SK-N-SH (cell line): ENCODE measurements around the gene XG. TPM values are rescaled to one million over a fixed set of nuclear protein-coding genes. Genes with fewer than 3 reads are reported as not detected.

ENCODE experiments used
- CTCF ChIA-PET: fragments of 300-600, 350-600 bp; formaldehyde crosslinking; extraction: SDS; loops from one replicate; lab custom pipeline; 2021; lab: Yijun Ruan, JAX
- POLR2A ChIA-PET: fragments of 350-600 bp; sonication (Branson Sonifier 250); formaldehyde crosslinking; extraction: SDS; loops from one replicate; lab custom pipeline; 2020; ENCODE audit warnings: antibody characterized with exemption, inconsistent platforms; lab: Yijun Ruan, JAX
- DNase-seq: peaks from one replicate; pipeline ENCODE4 v3.0.0; 2012
- H2AFZ ChIP-seq: fragments of 200-600 bp; sonication (generic); 2 replicates; pipeline ENCODE4 v1.8.1; 2016; ENCODE audit warnings: antibody characterized with exemption, mild to moderate bottlenecking, low read depth
- H3F3A ChIP-seq: fragments of 200-600 bp; sonication (generic); replicated peaks from 2 replicates; pipeline ENCODE3; 2016; ENCODE audit warnings: antibody characterized with exemption, mild to moderate bottlenecking; ENCODE audit not compliant: insufficient read depth
- H3K27ac ChIP-seq, 2 experiments: fragments of 200-500 bp in 1 of 2; fragments of 200-600 bp in 1 of 2; sonication (Bioruptor generic) in 1 of 2; sonication (generic), shearing (Covaris generic) in 1 of 2; 2 replicates each; pipeline versions ENCODE4 v1.5.1 to v1.6.1; 2014 to 2016; ENCODE audit warnings: low read depth in 2 of 2, inconsistent platforms in 1 of 2, low read length in 1 of 2, mild to moderate bottlenecking in 1 of 2, mixed read lengths in 1 of 2
- H3K27me3 ChIP-seq: fragments of 200-600 bp; sonication (generic), shearing (Covaris generic); 2 replicates; pipeline ENCODE4 v1.6.1; 2016; ENCODE audit warnings: mixed run types; ENCODE audit not compliant: insufficient read depth
- H3K36me3 ChIP-seq, 2 experiments: fragments of 200-500 bp in 1 of 2; fragments of 200-600 bp in 1 of 2; sonication (Bioruptor generic) in 1 of 2; sonication (generic) in 1 of 2; replicated peaks in 1 of 2; 2 replicates each; pipeline versions ENCODE3 to v1.5.1; 2014 to 2016; ENCODE audit warnings: low read length in 1 of 2, mild to moderate bottlenecking in 1 of 2; ENCODE audit not compliant: insufficient read depth in 2 of 2, control insufficient read depth in 1 of 2
- H3K4me1 ChIP-seq, 2 experiments: fragments of 200-500 bp in 1 of 2; fragments of 200-600 bp in 1 of 2; sonication (Bioruptor generic) in 1 of 2; sonication (generic), shearing (Covaris generic) in 1 of 2; 2 replicates each; pipeline versions ENCODE4 v1.5.1 to v1.6.1; 2014 to 2016; ENCODE audit warnings: low read depth in 1 of 2, low read length in 1 of 2, mixed run types in 1 of 2; ENCODE audit not compliant: insufficient read depth in 2 of 2, control insufficient read depth in 1 of 2
- H3K4me2 ChIP-seq: fragments of 200-600 bp; sonication (generic), shearing (Covaris generic); 2 replicates; pipeline ENCODE4 v1.6.1; 2017; ENCODE audit warnings: mixed run types
- H3K4me3 ChIP-seq, 2 experiments: fragments of 200-500 bp in 1 of 2; fragments of 200-600 bp in 1 of 2; sonication (Bioruptor generic) in 1 of 2; sonication (generic), shearing (Covaris generic) in 1 of 2; 2 replicates each; pipeline versions ENCODE4 v1.5.1 to v1.8.1; 2014 to 2016; ENCODE audit warnings: low read depth in 2 of 2, inconsistent platforms in 1 of 2, low read length in 1 of 2, mild to moderate bottlenecking in 1 of 2, mixed read lengths in 1 of 2, moderate library complexity in 1 of 2
- H3K79me2 ChIP-seq: fragments of 200-600 bp; sonication (generic); 2 replicates; pipeline ENCODE4 v1.8.1; 2017; ENCODE audit warnings: mild to moderate bottlenecking; ENCODE audit not compliant: insufficient read depth
- H3K9ac ChIP-seq: fragments of 200-600 bp; sonication (generic); 2 replicates; pipeline ENCODE4 v1.6.1; 2017; ENCODE audit warnings: mixed run types
- H3K9me2 ChIP-seq: fragments of 200-600 bp; sonication (generic); 2 replicates; pipeline ENCODE4 v1.6.1; 2017; ENCODE audit warnings: mixed run types
- H3K9me3 ChIP-seq: fragments of 200-600 bp; sonication (generic); 2 replicates; pipeline ENCODE4 v1.6.1; 2017; ENCODE audit warnings: mixed run types, mild to moderate bottlenecking, moderate library complexity
- H4K20me1 ChIP-seq: fragments of 200-600 bp; sonication (generic); 2 replicates; pipeline ENCODE4 v1.6.1; 2017; ENCODE audit warnings: mild to moderate bottlenecking, mixed run types; ENCODE audit not compliant: insufficient read depth
- ELF1 ChIP-seq: IDR thresholded peaks from 2 replicates; pipeline ENCODE4 v1.4.0; 2012
- FOXJ3 ChIP-seq: sonication (generic); formaldehyde crosslinking; IDR thresholded peaks from 2 replicates; pipeline ENCODE4 v1.5.1; 2020; ENCODE audit warnings: mild to moderate bottlenecking, missing genetic modification reagents
- GATA2 ChIP-seq: sonication (generic); formaldehyde crosslinking; IDR thresholded peaks from 2 replicates; pipeline ENCODE4 v1.5.0; 2020; ENCODE audit warnings: mild to moderate bottlenecking, missing genetic modification reagents
- IRF3 ChIP-seq: fragments of 150-350 bp; IDR thresholded peaks from 2 replicates; pipeline ENCODE4 v1.6.1; 2016; ENCODE audit warnings: mild to moderate bottlenecking, low read depth, low read length
- JUND ChIP-seq: IDR thresholded peaks from 2 replicates; pipeline ENCODE4 v1.4.0; 2012
- MAX ChIP-seq: IDR thresholded peaks from 2 replicates; pipeline ENCODE4 v1.4.0; 2012; ENCODE audit warnings: low read depth
- MEF2A ChIP-seq: IDR thresholded peaks from 2 replicates; pipeline ENCODE4 v1.4.0; 2012; ENCODE audit warnings: low read depth, borderline replicate concordance
- NFIC ChIP-seq: IDR thresholded peaks from 2 replicates; pipeline ENCODE4 v1.4.0; 2012; ENCODE audit warnings: borderline replicate concordance
- RAD21 ChIP-seq: IDR thresholded peaks from 2 replicates; pipeline ENCODE4 v1.6.1; 2012; ENCODE audit warnings: mild to moderate bottlenecking, low read length
- RFX5 ChIP-seq: IDR thresholded peaks from 2 replicates; pipeline ENCODE4 v1.6.1; 2012; ENCODE audit warnings: mild to moderate bottlenecking, improper control_type of control experiment, low read length
- RXRA ChIP-seq: IDR thresholded peaks from 2 replicates; pipeline ENCODE4 v1.4.0; 2012; ENCODE audit warnings: low read depth, mild to moderate bottlenecking, borderline replicate concordance
- SIN3A ChIP-seq: IDR thresholded peaks from 2 replicates; pipeline ENCODE4 v1.6.1; 2012; ENCODE audit warnings: low read depth, mild to moderate bottlenecking, low read length, moderate library complexity, borderline replicate concordance
- TCF12 ChIP-seq: IDR thresholded peaks from 2 replicates; pipeline ENCODE4 v1.4.0; 2012
- TEAD4 ChIP-seq: IDR thresholded peaks from 2 replicates; pipeline ENCODE4 v1.4.0; 2012; ENCODE audit warnings: mild to moderate bottlenecking, borderline replicate concordance; ENCODE audit not compliant: insufficient read depth
- YY1 ChIP-seq: IDR thresholded peaks from 2 replicates; pipeline ENCODE4 v1.4.0; 2012; ENCODE audit warnings: low read depth, mild to moderate bottlenecking
- WGBS: methylation state at CpG from one replicate; pipeline ENCODE4 v1.1.6; 2017; ENCODE audit warnings: low lambda C conversion rate; 5-methylcytosine and 5-hydroxymethylcytosine counted together
- polyA plus RNA-seq, 3 experiments: library from polyadenylated mRNA; depleted of rRNA; stranded (reverse); fragments of >200 nt; gene quantifications; 2 replicates each; pipeline ENCODE4 v1.2.3, GENCODE V29; 2012
- TF ChIP-seq, protein P1 (sequence below): IDR thresholded peaks from 2 replicates; pipeline ENCODE4 v1.4.0; 2012; ENCODE audit warnings: low read depth, borderline replicate concordance

The XG gene
- polyA plus RNA-seq, 1 of the 3 experiments (the other 2 are of a cell fraction): 0.76 TPM

DNA sequence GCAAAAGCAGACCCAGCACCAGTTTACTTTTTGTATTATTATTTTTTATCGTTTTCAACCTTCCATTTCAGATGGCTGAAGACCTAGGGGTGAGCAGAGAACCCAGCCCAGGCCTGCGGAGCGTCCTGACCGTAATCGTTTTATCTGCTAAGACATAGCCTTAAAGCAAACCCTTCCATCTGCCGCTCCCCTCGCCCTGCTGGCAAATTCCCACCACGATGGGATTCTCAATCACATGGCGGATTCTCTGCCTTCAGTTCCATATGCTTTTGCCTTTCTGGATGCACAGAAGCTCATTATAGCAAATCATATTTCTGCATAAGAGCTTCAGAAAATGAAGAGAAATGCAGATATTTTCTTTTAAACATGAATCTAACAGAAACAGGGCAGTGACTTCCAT lies 18.6 kb upstream of the XG start:
- ChIA-PET POLR2A (no interaction called here), CTCF (no interaction called here)
- DNase-seq: no peak
- no peaks in the 10 kb centered on the region for H3K4me1 ChIP-seq
- no peak overlapping the region for H3K9ac ChIP-seq
- no peaks in the 10 kb centered on the region for H3K9me3 ChIP-seq
- H3K36me3 ChIP-seq: peaks cover 0 to 7% of the 10 kb centered on the region in 2 experiments
- H3K27me3 ChIP-seq: no peaks in the 10 kb centered on the region; the same call in 1 of the 2 replicates
- no peaks in the 10 kb centered on the region for H3K79me2 ChIP-seq
- no peaks in the 10 kb centered on the region for H3K9me2 ChIP-seq
- no peak overlapping the region for H3K4me3 ChIP-seq
- no peaks in the 10 kb centered on the region for H3F3A ChIP-seq
- TF ChIP-seq SIN3A: no peak
- H3K27ac ChIP-seq: no peak overlapping the region
- H3K4me2 ChIP-seq: no peak overlapping the region
- H4K20me1 ChIP-seq: no peaks in the 10 kb centered on the region
- WGBS: 45% methylated on average over 9 of the region's 9 CpGs
- no peak overlapping the region for H2AFZ ChIP-seq

DNA sequence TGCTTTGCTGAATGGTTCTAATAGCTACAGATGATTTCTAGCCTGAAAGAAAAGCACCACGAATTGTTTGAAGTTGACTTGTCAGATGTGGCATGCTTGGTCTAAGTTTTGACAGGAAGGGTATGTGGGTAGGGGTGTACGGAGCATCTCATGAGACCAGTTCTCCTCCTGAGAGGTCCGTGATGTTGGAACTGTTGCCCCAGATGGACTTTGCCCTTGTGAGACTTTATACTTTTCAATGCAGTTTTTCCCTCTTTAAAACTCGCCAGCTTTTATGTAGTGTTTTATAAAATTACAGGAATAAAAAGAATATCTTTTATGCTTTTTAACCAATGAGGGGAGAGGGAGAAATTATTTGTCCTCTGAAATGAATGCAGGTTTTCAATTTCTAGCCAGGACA lies 16.6 kb upstream of the XG start:
- no peak overlapping the region for H3K27ac ChIP-seq
- H3K36me3 ChIP-seq: peaks cover 0 to 6% of the 10 kb centered on the region in 2 experiments
- CTCF ChIA-PET: no interaction called here
- no peaks in the 10 kb centered on the region for H3F3A ChIP-seq
- no peaks in the 10 kb centered on the region for H3K4me1 ChIP-seq
- H3K4me2 ChIP-seq: no peak overlapping the region
- POLR2A ChIA-PET: no interaction called here
- no peak overlapping the region for H3K9ac ChIP-seq
- H3K79me2 ChIP-seq: no peaks in the 10 kb centered on the region
- H3K9me2 ChIP-seq: no peaks in the 10 kb centered on the region
- WGBS: 49% methylated on average over 4 of the region's 4 CpGs
- DNase-seq: no peak
- no peaks in the 10 kb centered on the region; the same call in 1 of the 2 replicates for H3K27me3 ChIP-seq
- no peak overlapping the region for H2AFZ ChIP-seq
- H3K9me3 ChIP-seq: no peaks in the 10 kb centered on the region
- no peak overlapping the region for H3K4me3 ChIP-seq
- TF ChIP-seq TCF12: no peak
- no peak for TF ChIP-seq ELF1
- TF ChIP-seq RAD21: no peak
- no peak for TF ChIP-seq MAX
- TF ChIP-seq FOXJ3: no peak
- TF ChIP-seq JUND: no peak
- TF ChIP-seq GATA2 (CRISPR knock-in tag): no peak
- TF ChIP-seq, all 33 proteins: peak for 0
- no peaks in the 10 kb centered on the region for H4K20me1 ChIP-seq

GRCh38 chrX:2740672-2741071 lies 11.2 kb upstream of the XG start:
- Histone ChIP-seq H4K20me1 (no peaks in the 10 kb centered on the region), H3K9me3 (no peaks in the 10 kb centered on the region), H3K4me1 (peaks cover 0 to 4% of the 10 kb centered on the region in 2 experiments; a peak in 1 of 4 replicates), H3K9me2 (no peaks in the 10 kb centered on the region), H3K9ac (no peak overlapping the region), H3K36me3 (peaks cover 2 to 11% of the 10 kb centered on the region in 2 experiments), H2AFZ (no peak overlapping the region), H3K79me2 (no peaks in the 10 kb centered on the region), H3K4me3 (no peak overlapping the region), H3K27me3 (no peaks in the 10 kb centered on the region; the same call in 1 of the 2 replicates), H3K4me2 (no peak overlapping the region), H3K27ac (no peak overlapping the region), H3F3A (no peaks in the 10 kb centered on the region)
- ChIA-PET POLR2A (no interaction called here), CTCF (no interaction called here)
- no peak for DNase-seq
- 70% methylated on average over 11 of the region's 11 CpGs for WGBS
- TF ChIP-seq YY1 (no peak), IRF3 (no peak), NFIC (no peak), ELF1 (no peak), MEF2A (no peak), RXRA (no peak), TCF12 (no peak), JUND (no peak), RFX5 (no peak), TEAD4 (no peak)
- TF ChIP-seq, protein P1, sequence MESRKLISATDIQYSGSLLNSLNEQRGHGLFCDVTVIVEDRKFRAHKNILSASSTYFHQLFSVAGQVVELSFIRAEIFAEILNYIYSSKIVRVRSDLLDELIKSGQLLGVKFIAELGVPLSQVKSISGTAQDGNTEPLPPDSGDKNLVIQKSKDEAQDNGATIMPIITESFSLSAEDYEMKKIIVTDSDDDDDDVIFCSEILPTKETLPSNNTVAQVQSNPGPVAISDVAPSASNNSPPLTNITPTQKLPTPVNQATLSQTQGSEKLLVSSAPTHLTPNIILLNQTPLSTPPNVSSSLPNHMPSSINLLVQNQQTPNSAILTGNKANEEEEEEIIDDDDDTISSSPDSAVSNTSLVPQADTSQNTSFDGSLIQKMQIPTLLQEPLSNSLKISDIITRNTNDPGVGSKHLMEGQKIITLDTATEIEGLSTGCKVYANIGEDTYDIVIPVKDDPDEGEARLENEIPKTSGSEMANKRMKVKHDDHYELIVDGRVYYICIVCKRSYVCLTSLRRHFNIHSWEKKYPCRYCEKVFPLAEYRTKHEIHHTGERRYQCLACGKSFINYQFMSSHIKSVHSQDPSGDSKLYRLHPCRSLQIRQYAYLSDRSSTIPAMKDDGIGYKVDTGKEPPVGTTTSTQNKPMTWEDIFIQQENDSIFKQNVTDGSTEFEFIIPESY: no peak
